ENCODE data around the gene AP1S1.
"Not testable (repeated sequence)": the region's sequence is repeated elsewhere in the genome, so short reads cannot be mapped to it uniquely, and the experiment has no call there.

Gene AP1S1

GRCh38 chr7:101201695-101202602, 47.7 kb downstream of the AP1S1 start:
- DNase-seq = no peak

DNA sequence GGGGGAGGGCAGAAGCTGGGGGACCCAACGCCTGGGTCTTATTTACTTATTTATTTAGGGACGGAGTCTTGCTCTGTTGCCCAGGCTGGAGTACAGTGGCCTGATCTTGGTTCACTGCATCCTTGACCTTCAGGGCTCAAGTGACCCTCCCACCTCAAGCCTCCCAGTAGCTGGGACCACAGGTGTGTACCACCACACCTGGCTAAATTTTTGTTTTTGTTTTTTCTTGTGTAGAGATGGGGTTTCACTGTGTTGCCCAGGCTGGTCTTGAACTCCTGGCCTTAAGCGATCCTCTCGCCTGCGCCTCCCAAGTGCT, 48.3 kb downstream of the AP1S1 start:
- DNase-seq = no peak

GRCh38 chr7:101203740-101204738, 49.8 kb downstream of the AP1S1 start:
- not testable (repeated sequence) for DNase-seq

DNA sequence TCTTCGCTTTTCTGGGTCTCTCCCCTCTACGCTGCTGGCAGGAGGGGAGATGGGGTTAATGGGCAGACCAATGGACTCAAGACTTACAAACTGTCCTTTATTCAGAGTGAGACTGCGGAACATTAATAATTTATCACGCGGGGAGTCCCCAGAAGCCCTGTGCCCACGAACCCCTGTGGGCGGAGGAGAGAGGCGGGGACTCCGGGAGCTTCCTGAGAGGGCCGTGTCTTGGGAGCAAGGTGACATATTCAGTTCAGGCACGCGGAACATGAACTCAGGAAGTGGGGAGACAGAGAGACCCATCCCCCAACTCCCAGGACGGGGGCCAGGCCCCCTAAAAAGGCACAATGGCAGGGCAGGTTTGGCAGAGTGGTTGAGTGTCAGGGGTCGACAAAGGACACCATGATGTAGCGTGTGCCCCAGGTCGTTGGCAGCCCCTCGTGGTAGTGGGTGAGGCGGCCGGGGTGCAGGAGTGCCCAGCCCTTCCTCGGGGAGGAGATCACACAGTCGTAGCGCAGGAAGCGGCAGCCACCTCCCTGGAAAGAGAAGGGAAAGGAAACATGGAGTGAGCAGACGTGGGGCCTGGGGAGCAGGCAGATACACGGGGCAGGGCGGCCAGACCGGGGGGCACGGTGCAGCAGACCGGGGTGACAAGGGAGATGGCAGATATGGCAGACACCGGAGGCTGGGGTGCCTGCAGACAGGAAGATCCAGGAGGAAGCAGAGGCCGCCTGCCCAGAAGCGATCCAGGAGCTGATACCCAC, 51.8 kb downstream of the AP1S1 start:
- no peak for DNase-seq

- no peak for DNase-seq
Measured at GRCh38 chr7:101206665-101207042, 52.4 kb downstream of the AP1S1 start.

- no peak for DNase-seq
Measured at GRCh38 chr7:101207459-101207858, 53.2 kb downstream of the AP1S1 start.

- DNase-seq = no peak
Measured at GRCh38 chr7:101208794-101209193, 54.5 kb downstream of the AP1S1 start.

DNA sequence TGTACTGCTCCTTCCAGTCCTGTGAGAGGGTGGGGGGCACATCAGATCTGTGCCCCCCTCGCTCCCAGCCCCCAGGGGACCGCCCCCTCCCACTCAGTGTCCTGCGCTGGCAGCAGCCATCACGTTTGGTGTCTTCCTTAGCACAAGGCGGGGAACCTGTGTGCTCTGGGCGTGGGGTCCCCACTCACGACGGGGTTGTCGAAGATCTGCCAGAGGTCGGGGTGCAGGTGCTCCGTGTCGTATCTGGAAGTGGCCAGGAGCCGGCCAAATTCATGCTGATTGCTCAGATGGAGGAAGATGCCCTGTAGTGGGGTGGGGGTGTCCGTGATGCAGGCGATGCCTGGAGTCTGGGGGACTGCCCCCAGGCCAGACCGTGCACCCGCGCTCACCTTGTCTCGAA, 55.9 kb downstream of the AP1S1 start:
- no peak for DNase-seq
